GM13976 (cell line): Measurements from ENCODE around the gene FGFR2.

Source experiments
- DNase-seq: peaks from one replicate; pipeline ENCODE4 v3.0.0; 2012; ENCODE audit warnings: low spot score
- in situ Hi-C: fragments of 300-500 bp; cut with MboI; formaldehyde crosslinking; loops from one replicate; pipeline ENCODE4 v1.12.0; 2022; ENCODE audit warnings: low sequenced_read_pairs, mixed read lengths, inconsistent platforms; ENCODE audit not compliant: unreplicated experiment
- TF ChIP-seq, protein P1 (sequence below): IDR thresholded peaks from 2 replicates; pipeline ENCODE4 v1.5.1; 2012; ENCODE audit warnings: borderline replicate concordance, mild to moderate bottlenecking; ENCODE audit not compliant: insufficient read depth; ENCODE audit errors: extremely low read depth, missing control alignments, control extremely low read depth

Gene FGFR2

DNA sequence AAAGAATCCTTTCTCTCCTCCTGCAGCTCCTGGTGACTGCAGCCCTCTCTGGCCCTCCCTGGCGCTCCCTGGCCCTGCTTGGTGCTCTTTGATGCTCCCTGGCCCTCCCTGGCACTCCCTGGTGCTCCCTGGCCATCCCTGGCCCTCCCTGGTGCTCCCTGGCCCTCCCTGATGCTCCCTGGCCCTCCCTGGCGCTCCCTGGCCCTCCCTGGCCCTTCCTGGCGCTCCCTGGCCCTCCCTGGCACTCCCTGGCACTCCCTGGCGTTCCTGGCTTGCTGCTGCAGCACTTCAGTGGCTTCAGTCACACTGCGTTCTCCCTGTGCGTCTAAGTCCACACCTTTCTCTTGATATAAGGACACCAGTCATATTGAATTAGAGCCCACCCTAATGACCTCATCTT lies 15.2 kb upstream of the FGFR2 start:
- in situ Hi-C loops: loop anchor here (25.0 kb wide), 1 partner anchor 651 kb away; no protein-coding TSS in a partner anchor

DNA sequence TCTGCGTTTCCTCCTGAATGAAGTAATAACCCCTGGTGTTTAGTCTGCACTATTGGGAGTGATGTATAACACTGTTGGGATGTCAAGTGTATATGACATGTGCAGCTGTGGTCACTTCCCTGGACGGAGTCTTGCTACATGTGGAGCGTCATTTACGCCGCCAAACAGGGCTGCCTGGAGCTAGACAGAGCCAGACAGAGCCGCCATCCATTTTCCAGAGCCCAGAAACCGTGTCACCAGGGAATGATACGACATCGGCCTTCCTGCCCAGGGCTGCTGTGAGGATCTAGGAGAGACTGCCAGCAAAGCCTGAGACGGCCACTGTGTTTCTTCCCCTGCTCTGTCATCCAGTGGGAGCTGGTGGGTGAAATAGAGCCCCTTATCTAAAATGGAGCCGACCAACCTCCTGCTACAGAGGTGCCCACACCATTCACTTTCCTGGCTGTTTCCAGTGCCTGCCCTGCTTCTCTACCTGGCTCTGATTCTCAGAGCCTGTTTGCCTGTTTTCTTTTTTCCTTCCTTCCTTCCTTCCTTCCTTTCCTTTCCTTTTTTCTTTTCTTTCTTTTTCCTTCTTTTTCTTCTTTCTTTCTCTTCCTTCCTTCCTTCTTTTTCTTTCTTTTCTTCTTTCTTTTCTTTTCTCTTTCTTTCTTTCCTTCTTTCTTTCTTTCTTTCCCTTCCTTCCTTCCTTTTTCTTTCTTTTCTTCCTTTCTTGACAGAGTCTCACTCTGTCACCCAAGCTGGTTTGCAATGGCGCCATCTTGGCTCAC lies 13.3 kb upstream of the FGFR2 start:
- TF ChIP-seq, protein P1, sequence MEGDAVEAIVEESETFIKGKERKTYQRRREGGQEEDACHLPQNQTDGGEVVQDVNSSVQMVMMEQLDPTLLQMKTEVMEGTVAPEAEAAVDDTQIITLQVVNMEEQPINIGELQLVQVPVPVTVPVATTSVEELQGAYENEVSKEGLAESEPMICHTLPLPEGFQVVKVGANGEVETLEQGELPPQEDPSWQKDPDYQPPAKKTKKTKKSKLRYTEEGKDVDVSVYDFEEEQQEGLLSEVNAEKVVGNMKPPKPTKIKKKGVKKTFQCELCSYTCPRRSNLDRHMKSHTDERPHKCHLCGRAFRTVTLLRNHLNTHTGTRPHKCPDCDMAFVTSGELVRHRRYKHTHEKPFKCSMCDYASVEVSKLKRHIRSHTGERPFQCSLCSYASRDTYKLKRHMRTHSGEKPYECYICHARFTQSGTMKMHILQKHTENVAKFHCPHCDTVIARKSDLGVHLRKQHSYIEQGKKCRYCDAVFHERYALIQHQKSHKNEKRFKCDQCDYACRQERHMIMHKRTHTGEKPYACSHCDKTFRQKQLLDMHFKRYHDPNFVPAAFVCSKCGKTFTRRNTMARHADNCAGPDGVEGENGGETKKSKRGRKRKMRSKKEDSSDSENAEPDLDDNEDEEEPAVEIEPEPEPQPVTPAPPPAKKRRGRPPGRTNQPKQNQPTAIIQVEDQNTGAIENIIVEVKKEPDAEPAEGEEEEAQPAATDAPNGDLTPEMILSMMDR: no peak
- in situ Hi-C loops: loop anchor here (25.0 kb wide), 1 partner anchor 649 kb away; no protein-coding TSS in a partner anchor
- DNase-seq: no peak

More for the DNA sequence above, 15.2 kb upstream of the FGFR2 start:
- DNase-seq: no peak
- TF ChIP-seq, protein P1: no peak

DNA sequence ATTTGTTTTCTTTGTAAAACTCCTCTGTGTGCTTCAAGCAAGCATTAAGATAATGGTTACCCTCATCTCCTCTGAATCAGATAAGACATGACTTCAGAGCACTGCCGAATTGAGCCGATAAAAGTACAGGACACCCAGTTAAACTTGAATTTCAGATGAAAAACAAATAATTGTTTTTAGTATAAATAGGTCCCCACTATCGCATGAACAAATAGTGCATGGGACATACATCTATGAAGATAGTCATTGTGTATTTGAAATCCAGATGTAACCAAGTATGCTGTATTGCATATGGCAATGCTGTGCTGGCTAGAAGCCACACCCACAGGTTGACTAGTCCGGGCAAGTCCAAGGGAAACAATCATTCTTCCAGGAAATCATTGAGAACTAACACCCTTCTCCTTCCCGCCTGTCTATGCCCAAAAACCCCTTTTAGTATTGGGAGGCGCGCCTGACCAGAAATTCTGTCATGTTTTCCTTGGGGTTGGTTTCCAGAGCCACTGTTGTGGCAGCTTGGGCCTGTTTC lies 12.6 kb upstream of the FGFR2 start:
- TF ChIP-seq, protein P1: no peak
- in situ Hi-C loops: loop anchor here (25.0 kb wide), 1 partner anchor 649 kb away; no protein-coding TSS in a partner anchor
- no peak for DNase-seq

DNA sequence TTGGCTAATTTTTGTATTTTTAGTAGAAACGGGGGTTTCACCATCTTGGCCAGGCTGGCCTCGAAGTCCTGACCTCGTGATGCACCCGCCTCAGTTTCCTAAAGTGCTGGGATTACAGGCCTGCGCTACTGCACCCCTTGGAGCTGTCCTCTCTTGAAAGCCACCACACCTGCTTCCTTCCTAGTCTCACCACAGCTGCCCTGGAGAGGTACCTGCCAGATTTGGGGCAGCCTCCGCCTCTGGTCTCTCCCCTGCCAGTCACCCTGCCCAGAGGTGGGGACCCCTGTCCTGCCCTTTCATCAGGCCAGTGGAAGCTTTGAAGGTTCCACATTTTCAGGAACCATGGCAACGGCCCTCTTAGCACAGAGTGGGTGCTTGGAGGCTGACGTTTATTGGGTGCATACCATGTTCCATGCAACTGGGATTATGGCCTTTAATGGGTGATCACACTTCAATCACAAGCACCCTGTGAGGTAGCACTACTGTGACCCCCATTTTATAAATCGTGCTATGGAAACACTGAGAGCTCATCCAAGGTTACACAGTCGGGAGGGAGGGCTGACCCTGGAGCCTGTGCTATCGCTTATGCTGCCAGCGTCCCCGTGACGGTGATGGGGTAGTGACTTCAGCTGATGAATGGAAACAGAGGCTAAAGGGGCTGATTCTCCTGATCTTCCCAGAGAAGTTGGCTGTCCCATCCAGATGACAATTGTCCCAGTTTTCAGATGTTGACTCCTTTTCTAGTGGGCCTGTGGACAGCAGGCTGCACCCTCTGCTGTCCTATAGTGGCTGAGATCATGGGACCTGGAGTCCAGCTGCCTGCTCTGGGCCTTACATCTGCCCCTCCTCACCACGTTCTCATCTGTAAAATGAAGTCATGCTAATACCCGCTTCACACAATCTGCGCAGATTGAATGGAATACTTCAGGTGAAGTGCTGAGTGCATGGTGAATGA lies 11.5 kb upstream of the FGFR2 start:
- DNase-seq: no peak
- in situ Hi-C loops: loop anchor here (25.0 kb wide), 1 partner anchor 647 kb away; no protein-coding TSS in a partner anchor
- TF ChIP-seq, protein P1: no peak

DNA sequence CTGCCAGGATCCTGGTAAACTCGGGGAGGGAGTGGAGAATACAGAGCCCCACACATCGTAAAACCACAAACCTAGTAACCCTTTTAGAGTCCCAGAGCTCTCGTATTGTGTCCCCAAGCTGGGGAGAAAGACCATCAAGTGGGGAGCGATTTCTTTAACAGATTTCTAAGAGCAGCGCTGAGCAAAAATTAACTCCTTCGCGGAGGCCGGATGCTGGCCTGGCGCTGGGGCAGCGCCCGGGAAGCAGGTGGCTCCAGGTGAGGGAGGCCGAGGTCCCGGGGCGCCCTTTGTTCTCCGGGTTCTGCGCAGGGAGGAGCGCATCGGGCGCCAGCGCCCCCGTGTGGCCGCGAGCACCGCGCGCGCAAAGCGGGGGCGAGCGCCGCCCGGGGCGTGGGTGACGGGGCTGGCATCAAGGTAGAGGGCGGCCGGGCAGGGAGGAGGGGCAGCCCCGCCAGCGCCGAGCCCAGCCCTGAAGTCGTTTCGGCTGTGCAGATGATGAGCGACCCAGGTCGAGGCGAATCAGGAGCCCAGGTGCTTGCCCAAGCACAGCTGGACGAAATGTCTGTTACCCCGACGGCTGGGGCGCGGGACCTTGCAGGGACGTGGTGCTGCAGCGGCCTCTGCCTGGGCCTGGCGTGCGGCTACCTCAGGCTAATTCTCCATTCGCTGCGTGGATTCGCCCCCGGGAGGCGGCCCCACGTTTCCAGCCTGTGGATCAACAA lies 10.4 kb upstream of the FGFR2 start:
- in situ Hi-C loops: loop anchor here (25.0 kb wide), 1 partner anchor 646 kb away; no protein-coding TSS in a partner anchor
- peak; percentile 82 for DNase-seq
- TF ChIP-seq, protein P1: peak; percentile 80
